Stimulated activated CD8-positive, alpha-beta memory T cell treated with anti-CD3 and anti-CD28 coated beads, Interleukin-4, amount 100 ng/mL, for 4 hours (primary cell): Measurements from ENCODE around the gene BNC1.

ENCODE experiments used
- DNase-seq, 2 donors: peaks; one replicate each; pipeline ENCODE4 v3.0.0-alpha.2; 2020; ENCODE audit warnings: low read depth in 2 of 2, low spot score in 1 of 2

The BNC1 gene, protein sequence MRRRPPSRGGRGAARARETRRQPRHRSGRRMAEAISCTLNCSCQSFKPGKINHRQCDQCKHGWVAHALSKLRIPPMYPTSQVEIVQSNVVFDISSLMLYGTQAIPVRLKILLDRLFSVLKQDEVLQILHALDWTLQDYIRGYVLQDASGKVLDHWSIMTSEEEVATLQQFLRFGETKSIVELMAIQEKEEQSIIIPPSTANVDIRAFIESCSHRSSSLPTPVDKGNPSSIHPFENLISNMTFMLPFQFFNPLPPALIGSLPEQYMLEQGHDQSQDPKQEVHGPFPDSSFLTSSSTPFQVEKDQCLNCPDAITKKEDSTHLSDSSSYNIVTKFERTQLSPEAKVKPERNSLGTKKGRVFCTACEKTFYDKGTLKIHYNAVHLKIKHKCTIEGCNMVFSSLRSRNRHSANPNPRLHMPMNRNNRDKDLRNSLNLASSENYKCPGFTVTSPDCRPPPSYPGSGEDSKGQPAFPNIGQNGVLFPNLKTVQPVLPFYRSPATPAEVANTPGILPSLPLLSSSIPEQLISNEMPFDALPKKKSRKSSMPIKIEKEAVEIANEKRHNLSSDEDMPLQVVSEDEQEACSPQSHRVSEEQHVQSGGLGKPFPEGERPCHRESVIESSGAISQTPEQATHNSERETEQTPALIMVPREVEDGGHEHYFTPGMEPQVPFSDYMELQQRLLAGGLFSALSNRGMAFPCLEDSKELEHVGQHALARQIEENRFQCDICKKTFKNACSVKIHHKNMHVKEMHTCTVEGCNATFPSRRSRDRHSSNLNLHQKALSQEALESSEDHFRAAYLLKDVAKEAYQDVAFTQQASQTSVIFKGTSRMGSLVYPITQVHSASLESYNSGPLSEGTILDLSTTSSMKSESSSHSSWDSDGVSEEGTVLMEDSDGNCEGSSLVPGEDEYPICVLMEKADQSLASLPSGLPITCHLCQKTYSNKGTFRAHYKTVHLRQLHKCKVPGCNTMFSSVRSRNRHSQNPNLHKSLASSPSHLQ

GRCh38 chr15:83284559-83285283 is at the start of gene BNC1:
TSS of gene BNC1 (minus strand) at chr15:83284664. CDS start at chr15:83284628, 36 bp downstream.
- no peak for DNase-seq

DNA sequence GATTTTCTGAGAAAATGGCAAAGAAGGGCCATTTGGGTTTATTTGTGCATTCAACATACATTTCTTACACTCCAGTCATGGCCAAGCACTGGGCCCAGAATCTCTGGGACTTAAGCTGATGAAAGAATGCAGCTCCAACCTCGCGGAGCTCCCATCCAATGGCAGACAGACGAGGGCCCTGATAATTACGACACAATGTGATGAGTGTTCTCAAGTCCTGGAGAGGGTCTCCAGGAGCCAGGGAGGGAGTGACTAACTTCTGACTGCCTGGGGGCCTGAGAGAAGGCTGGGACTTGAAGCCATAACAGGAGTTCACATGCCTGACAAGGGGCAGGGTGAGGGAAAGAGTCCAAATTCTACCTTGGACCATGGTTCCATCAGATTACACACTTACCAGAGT is 42.6 kb upstream of the BNC1 start:
- DNase-seq: no peak

DNA sequence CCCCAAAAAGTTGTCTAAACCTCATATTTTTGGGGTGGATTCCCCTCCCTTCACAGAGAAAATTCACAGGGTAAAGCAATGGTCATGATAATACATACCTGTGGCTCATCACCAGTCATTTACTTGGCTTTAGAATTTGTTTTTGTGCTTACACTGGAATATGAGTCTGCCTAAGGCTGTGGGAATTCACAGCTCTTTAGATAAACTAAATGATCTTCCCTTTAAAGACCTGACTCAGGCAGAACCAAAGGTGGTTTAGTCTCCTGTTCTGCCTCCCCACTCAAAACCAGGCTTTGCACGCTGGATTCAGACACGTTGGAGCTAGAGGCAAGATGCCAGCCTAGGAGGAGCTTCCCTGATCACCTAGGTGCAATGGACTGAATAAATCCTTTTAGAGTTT is 40.3 kb upstream of the BNC1 start:
- no peak for DNase-seq

DNA sequence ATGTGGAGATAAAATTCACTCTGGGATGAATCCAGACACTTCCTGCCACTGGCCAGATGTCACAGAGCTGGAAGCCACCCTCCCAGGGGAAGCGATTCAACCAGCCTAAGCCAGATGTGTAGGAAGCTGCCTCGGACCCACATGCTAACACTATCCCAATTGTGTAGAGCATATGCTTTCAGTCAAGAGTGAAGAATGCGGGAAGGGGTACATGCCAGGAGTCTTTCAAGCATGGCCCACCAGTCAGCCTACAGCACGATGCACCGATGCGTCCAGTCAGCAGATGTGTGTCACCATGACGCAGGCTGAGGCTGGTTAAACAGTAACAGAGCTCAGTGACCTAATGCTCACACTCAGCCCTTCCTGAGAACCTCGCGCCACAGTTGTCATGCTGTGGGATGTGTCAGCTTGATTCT is 38.8 kb upstream of the BNC1 start:
- no peak for DNase-seq

DNA sequence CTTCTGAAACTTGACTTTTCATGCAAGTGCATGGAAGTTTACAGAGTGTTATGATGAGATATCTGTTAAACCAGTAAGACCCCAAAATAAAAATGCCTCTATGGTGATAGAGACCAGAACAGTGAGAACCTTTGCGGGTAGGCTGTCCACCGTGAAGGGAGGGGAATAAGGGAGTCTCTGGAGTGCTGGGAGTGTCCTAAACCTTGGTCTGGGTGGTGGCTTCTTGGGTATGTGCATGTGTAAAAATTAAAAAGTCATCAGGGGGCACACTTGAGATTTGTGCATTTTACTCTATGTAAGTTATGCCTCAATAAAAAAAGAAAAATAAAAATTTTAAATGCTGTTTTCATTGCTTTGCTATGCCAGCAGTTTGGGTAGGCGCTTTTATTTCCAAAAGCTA is 38.2 kb upstream of the BNC1 start:
- DNase-seq: no peak

DNA sequence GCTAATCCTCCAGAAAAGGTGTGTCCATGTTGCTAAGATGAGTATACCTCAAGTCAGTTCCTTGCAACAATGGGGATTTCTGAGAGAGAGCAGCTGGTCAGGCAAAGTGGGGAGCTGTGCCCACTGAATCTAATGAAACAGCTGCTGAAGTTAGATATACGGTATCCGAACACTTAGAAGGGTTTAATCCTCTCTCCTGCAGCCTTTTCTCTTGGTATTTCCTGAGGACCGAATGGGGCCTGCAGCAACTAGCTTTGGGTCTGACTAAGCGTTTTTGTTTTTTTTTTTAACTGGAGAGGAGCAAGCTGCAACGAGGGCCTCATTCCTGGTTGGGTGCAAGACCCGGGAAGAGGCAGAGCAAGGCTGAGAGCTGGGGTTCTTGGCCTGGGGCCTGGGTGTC is 37.6 kb upstream of the BNC1 start:
- no peak for DNase-seq

DNA sequence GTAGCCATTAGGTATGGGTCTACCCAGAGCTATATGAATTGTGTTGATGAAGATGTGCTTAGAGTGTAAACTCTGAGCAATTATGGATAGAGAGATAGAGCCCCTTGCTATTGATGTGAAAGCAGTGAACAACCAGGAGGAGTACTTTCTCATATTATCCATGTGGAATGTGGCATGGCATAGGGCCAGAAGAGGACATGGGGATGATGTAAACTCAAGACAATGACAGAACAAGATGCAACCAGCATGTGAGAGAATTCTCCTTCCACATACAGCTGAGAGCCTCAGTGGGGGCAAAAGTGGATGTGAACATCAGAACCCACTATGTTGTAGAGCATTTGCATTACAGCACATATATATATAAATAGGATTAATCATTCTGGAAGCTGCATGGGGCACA is 36.4 kb upstream of the BNC1 start:
- no peak for DNase-seq

- no peak for DNase-seq
These were observed 35.9 kb upstream of the BNC1 start for GRCh38 chr15:83320404-83320803.

DNA sequence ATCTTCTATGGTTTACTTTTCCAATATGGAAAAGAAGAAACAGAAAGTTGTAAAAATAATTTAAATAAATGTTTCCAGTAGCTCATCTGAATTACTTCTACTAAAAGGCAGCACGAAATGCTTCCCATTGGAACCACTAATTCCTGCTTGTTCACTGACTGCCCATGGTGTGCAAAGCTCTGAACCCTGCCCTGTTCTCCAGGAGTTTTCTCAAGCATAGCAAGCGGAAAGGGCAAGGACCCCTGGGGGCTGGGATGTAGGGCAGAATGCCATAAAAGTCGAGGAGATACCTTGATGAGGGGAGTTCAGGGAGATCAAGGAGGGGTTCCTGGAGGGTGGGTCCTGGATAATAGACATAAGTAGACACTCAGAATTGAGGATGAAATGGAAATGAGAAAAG is 35.3 kb upstream of the BNC1 start:
- DNase-seq: no peak

GRCh38 chr15:83318861-83319415 is 34.5 kb upstream of the BNC1 start:
- DNase-seq: no peak

GRCh38 chr15:83318036-83318435 is 33.6 kb upstream of the BNC1 start:
- no peak for DNase-seq

DNA sequence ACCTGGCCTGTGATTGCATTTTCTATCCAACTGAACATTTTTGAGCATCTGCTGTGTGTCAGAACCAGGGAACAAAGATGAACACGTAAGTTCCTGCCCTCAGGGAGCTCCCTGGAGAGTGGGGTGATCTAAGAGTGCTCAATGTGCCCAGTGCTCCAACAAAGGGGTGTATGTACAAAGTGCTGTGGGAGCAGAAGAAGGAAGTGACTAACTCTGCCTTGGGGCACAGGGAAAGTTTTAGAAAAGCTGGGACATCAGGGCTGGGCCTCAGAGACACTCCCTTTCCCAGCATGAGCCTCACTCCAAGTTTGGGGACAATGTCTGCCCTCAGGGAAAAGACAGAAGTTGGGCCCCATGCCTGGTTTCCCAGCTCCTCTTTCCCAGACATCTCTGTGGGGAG is 27.6 kb upstream of the BNC1 start:
- no peak for DNase-seq

DNA sequence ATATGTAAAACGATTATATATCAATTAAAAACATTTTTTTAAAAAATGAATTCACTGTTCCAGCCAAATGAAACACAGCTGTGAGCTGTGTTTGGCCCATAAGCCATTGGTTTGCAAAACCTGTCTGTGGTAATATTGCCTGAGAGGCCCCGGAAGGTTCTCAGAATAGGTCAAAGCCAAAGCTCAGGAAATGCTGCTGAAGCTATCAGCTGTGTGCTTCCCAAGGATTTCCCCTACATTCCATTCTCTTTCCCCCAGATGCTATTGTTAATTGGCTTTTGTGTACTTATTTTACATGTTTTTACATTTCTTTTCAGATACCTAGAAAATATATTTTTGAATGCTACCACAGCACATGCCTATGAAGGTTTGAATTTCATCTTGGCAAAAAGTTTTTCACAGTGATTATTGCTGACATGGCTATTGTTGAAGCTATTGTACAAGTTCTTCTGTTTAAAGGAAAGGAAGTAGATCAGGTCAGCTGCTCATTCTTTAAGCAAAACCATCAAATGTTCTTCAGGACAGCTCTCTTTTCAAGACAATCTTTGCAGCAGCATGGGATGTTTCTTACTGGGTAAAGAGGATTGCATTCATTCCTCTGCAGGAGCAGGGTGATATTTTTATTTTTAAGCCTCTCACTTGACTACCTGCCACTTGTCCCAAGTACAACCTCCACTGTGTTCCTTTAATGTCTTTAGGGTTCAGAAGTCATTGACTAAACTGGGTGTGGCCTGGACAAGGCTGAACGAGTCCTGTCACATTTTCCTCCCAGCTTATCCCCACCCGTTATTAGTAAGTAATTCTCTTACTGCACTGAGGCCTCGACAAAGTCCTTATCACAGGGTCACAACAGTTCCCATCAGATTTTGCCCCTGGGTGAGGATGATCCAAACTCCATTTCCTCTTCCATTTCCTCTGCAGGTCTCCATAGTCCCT is 26.3 kb upstream of the BNC1 start:
- no peak for DNase-seq

DNA sequence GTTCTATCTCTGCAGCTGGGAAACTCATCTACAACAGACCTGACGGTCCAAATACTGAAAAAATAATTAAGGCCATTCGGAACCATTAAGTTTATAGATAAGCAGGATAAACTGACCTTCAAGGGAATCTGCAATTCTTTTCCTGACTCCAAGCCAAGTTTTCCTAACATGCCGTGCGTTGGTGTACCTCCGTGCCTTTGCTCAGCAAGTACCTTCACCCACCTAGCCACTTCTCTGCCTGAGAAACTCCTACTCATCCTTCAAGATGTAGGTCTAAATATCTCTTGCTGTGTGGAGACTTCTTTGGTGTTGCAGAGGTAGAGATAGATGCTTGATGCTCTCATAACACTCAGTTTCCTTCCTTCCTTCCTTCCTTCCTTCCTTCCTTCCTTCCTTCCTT is 24.2 kb upstream of the BNC1 start:
- DNase-seq: no peak

DNA sequence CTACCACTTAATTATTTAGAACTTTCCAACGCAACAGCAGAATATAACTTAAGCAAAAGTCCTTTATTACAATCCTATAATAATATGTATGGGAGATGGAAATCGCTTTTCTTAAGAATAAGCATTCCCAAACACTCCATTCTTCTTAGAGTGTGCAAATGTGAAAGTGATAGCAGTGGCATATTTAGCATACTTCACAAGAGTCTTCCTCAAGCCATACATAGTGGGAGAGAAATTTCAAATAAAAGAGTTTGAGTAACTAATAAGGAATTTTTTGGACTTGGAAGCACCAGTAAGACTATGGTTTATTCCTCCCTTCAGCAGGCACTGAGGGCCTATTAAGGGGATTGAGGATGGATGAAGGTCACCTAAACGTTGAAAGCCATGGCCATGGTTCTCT is 22.1 kb upstream of the BNC1 start:
- DNase-seq: no peak

DNA sequence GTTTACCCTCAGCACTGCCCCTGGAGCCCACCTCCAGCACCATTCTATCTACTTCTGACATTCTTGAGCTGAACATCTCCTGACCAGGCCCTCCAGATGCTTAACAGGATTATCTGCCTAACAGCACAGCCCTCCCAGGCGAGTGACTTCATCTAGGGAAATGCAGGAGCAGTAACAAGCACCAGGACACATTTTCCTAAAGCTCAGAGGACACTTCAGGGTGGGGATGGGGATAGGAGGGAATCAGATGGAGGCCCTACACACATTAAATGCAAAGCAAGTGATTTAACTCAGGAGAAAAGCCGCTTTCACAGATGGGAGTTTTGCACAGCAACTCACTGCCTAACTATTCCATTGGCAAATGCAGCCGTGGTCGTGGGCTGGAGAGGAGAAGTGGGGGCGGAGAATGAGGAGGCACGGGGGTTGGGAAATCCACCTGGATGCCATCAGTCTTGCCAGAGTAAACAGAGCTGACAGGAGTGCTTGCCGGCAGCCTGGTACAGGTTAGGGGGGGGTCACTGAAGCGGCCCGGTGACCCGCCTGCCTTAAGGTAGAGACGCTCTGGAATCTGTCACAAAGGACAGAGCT is 21.3 kb upstream of the BNC1 start:
- no peak for DNase-seq

- no peak for DNase-seq
These were observed 20.6 kb upstream of the BNC1 start for GRCh38 chr15:83304861-83305703.

DNA sequence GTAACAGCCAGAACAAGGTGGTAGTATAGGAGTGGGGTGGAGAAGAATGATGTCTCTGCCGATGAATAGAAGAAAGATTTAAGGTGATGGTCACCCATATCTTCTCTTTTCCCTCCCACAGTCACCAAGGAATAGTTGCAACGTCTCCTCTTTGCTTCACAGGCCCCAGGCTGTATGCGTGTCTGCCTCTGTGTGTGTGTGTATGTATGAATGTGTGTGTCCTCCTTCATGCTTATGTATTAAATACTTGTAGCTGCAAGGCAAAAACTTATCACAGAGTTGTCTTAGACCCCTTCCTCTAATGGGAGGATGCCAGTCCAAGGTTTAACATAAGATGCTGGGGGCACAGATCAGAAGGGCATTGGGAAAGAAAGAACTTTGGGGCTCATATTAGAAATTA is 19.1 kb upstream of the BNC1 start:
- no peak for DNase-seq

- no peak for DNase-seq
These were observed 16.4 kb upstream of the BNC1 start for GRCh38 chr15:83300826-83301225.
